Central memory CD4-positive, alpha-beta T cell (primary cell): ENCODE data around the gene KATNAL2.
"Not testable (repeated sequence)": the region's sequence is repeated elsewhere in the genome, so short reads cannot be mapped to it uniquely, and the experiment has no call there.

Source experiments
- DNase-seq: peaks from one replicate; pipeline ENCODE4 v3.0.0; 2022

Gene KATNAL2

GRCh38 chr18:46939998-46940571 lies 22.7 kb downstream of the KATNAL2 start:
- no peak for DNase-seq

GRCh38 chr18:46942646-46943045 lies 25.2 kb downstream of the KATNAL2 start:
- DNase-seq = no peak

- peak; percentile 43 for DNase-seq
Measured at GRCh38 chr18:46946656-46947282, 29.4 kb downstream of the KATNAL2 start.

GRCh38 chr18:46950064-46950656 lies 32.8 kb downstream of the KATNAL2 start:
- DNase-seq = no peak

- no peak for DNase-seq
Measured at GRCh38 chr18:46953195-46953594, 35.8 kb downstream of the KATNAL2 start.

GRCh38 chr18:46958209-46958608 lies 40.8 kb downstream of the KATNAL2 start:
- DNase-seq = no peak

- DNase-seq = not testable (repeated sequence)
Measured at GRCh38 chr18:46963656-46964578, 46.5 kb downstream of the KATNAL2 start.

- DNase-seq = not testable (repeated sequence)
Measured at GRCh38 chr18:46964579-46965293, 47.3 kb downstream of the KATNAL2 start.

GRCh38 chr18:46966266-46966665 lies 48.9 kb downstream of the KATNAL2 start:
- DNase-seq = not testable (repeated sequence)

- DNase-seq = not testable (repeated sequence)
Measured at GRCh38 chr18:46969551-46969950, 52.1 kb downstream of the KATNAL2 start.

GRCh38 chr18:47019870-47020269 lies 102.5 kb downstream of the KATNAL2 start:
- not testable (repeated sequence) for DNase-seq

GRCh38 chr18:47020757-47021156 lies 103.4 kb downstream of the KATNAL2 start:
- DNase-seq = not testable (repeated sequence)

GRCh38 chr18:47022821-47023220 lies 105.4 kb downstream of the KATNAL2 start:
- not testable (repeated sequence) for DNase-seq

GRCh38 chr18:47023769-47024465 lies 106.5 kb downstream of the KATNAL2 start:
- DNase-seq = not testable (repeated sequence)

GRCh38 chr18:47025557-47026174 lies 108.3 kb downstream of the KATNAL2 start:
- DNase-seq = not testable (repeated sequence)

- not testable (repeated sequence) for DNase-seq
Measured at GRCh38 chr18:47028738-47029137, 111.3 kb downstream of the KATNAL2 start.

GRCh38 chr18:47029684-47030353 lies 112.4 kb downstream of the KATNAL2 start:
- not testable (repeated sequence) for DNase-seq

- DNase-seq = not testable (repeated sequence)
Measured at GRCh38 chr18:47030887-47031286, 113.5 kb downstream of the KATNAL2 start.

GRCh38 chr18:47032945-47033344 lies 115.5 kb downstream of the KATNAL2 start:
- DNase-seq = no peak

- DNase-seq = not testable (repeated sequence)
Measured at GRCh38 chr18:47034591-47034990, 117.2 kb downstream of the KATNAL2 start.
